H7 (cell line): Measurements from ENCODE around the gene MTREX. TPM values are rescaled to one million over a fixed set of nuclear protein-coding genes. Genes with fewer than 3 reads are reported as not detected.

Experiments
- DNase-seq: peaks from one replicate; pipeline ENCODE4 v3.0.0; 2012
- H3K27me3 ChIP-seq: 2 replicates; pipeline ENCODE4 v1.6.0; 2011; ENCODE audit warnings: mild to moderate bottlenecking, low read length; ENCODE audit not compliant: control insufficient read depth, insufficient read depth
- H3K36me3 ChIP-seq: replicated peaks from 2 replicates; pipeline ENCODE4 v1.5.1; 2011; ENCODE audit warnings: low read length; ENCODE audit not compliant: control insufficient read depth, insufficient read depth
- H3K4me3 ChIP-seq: 2 replicates; pipeline ENCODE4 v1.5.1; 2011; ENCODE audit warnings: low read depth, mild to moderate bottlenecking, control low read depth, low read length, moderate library complexity; ENCODE audit not compliant: insufficient read depth
- total RNA-seq: library from RNA; depleted of rRNA; stranded (reverse); fragments of >200 nt; shearing (Covaris generic); gene quantifications from 2 replicates; pipeline ENCODE4 v1.2.3, GENCODE V29; 2014

Gene MTREX
- total RNA-seq, 1 experiment from 2014 or later = 71.2 TPM

GRCh38 chr5:55413644-55414043 is 105.9 kb downstream of the MTREX start:
- Histone ChIP-seq H3K36me3 (peaks cover 3% of the 10 kb centered on the region), H3K4me3 (no peak overlapping the region), H3K27me3 (no peaks in the 10 kb centered on the region)
- DNase-seq = no peak

GRCh38 chr5:55415071-55415470 is 107.3 kb downstream of the MTREX start:
- Histone ChIP-seq H3K4me3 (no peak overlapping the region), H3K27me3 (no peaks in the 10 kb centered on the region), H3K36me3 (peaks cover 3% of the 10 kb centered on the region)
- no peak for DNase-seq

GRCh38 chr5:55416306-55416705 is 108.5 kb downstream of the MTREX start:
- DNase-seq = no peak
- no peaks in the 10 kb centered on the region; the same call in 1 of the 2 replicates for H3K36me3 ChIP-seq
- H3K27me3 ChIP-seq = no peaks in the 10 kb centered on the region
- no peak overlapping the region for H3K4me3 ChIP-seq

- peaks cover 11% of the 10 kb centered on the region for H3K36me3 ChIP-seq
- H3K27me3 ChIP-seq = no peaks in the 10 kb centered on the region
- DNase-seq = no peak
- H3K4me3 ChIP-seq = no peak overlapping the region
These were observed 111.5 kb downstream of the MTREX start for GRCh38 chr5:55418994-55419968.

- DNase-seq = no peak
- Histone ChIP-seq H3K4me3 (no peak overlapping the region), H3K36me3 (peaks cover 18% of the 10 kb centered on the region), H3K27me3 (no peaks in the 10 kb centered on the region)
These were observed 113.3 kb downstream of the MTREX start for GRCh38 chr5:55421074-55421529.

GRCh38 chr5:55426455-55426854 is 118.7 kb downstream of the MTREX start:
- no peak for DNase-seq
- H3K27me3 ChIP-seq = no peaks in the 10 kb centered on the region
- no peak overlapping the region for H3K4me3 ChIP-seq
- peaks cover 21% of the 10 kb centered on the region for H3K36me3 ChIP-seq

- H3K4me3 ChIP-seq = no peak overlapping the region
- H3K36me3 ChIP-seq = peaks cover 21% of the 10 kb centered on the region
- H3K27me3 ChIP-seq = no peaks in the 10 kb centered on the region
- no peak for DNase-seq
These were observed 119.4 kb downstream of the MTREX start for GRCh38 chr5:55427157-55427556.

GRCh38 chr5:55429221-55429612 is 121.4 kb downstream of the MTREX start:
- no peak for DNase-seq
- peaks cover 10% of the 10 kb centered on the region for H3K36me3 ChIP-seq
- no peak overlapping the region for H3K4me3 ChIP-seq
- no peaks in the 10 kb centered on the region for H3K27me3 ChIP-seq

GRCh38 chr5:55429613-55430253 is 121.9 kb downstream of the MTREX start:
- DNase-seq = no peak
- Histone ChIP-seq H3K4me3 (no peak overlapping the region), H3K36me3 (peaks cover 8% of the 10 kb centered on the region), H3K27me3 (no peaks in the 10 kb centered on the region)

GRCh38 chr5:55432549-55432948 is 124.8 kb downstream of the MTREX start:
- Histone ChIP-seq H3K4me3 (no peak overlapping the region), H3K27me3 (no peaks in the 10 kb centered on the region), H3K36me3 (peaks cover 2% of the 10 kb centered on the region; the same call in 1 of the 2 replicates)
- no peak for DNase-seq

GRCh38 chr5:55437452-55437851 is 129.7 kb downstream of the MTREX start:
- no peaks in the 10 kb centered on the region for H3K27me3 ChIP-seq
- H3K4me3 ChIP-seq = no peak overlapping the region
- DNase-seq = no peak
- H3K36me3 ChIP-seq = peaks cover 6% of the 10 kb centered on the region

- DNase-seq = no peak
- peaks cover 6% of the 10 kb centered on the region for H3K36me3 ChIP-seq
- no peaks in the 10 kb centered on the region for H3K27me3 ChIP-seq
- H3K4me3 ChIP-seq = no peak overlapping the region
These were observed 130.0 kb downstream of the MTREX start for GRCh38 chr5:55437859-55438206.

- H3K4me3 ChIP-seq = no peak overlapping the region
- no peak for DNase-seq
- peaks cover 6% of the 10 kb centered on the region for H3K36me3 ChIP-seq
- no peaks in the 10 kb centered on the region for H3K27me3 ChIP-seq
These were observed 131.2 kb downstream of the MTREX start for GRCh38 chr5:55438998-55439397.

- H3K36me3 ChIP-seq = peaks cover 6% of the 10 kb centered on the region
- DNase-seq = no peak
- H3K27me3 ChIP-seq = no peaks in the 10 kb centered on the region
- H3K4me3 ChIP-seq = no peak overlapping the region
These were observed 132.4 kb downstream of the MTREX start for GRCh38 chr5:55440188-55440646.
